ENCODE measurements around the gene TXN.

The TXN gene

GRCh38 chr9:110256380-110257096, at the start of gene TXN:
TSS of gene TXN (minus strand) at chr9:110256507. CDS start at chr9:110256435, 72 bp downstream.
- DNase-seq = peak; percentile 96

DNA sequence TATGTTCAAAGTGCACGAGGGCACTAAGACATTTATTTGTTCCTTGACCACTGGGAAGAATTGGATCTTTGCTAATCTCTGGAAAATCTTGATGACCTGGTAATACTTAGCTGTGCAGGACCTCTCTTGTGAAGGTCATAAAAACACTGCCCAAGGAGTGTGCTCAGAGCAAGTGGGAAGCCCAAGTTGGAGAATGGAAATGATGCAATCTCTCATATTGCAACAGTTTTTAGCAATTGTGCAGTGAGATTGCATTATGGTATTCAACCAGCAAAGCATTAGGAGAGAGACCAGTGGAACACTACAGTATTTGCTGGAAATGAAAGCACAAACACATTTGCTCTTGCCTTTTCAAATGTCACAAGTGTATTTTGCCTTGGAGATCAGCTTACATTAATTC, 46.8 kb upstream of the TXN start:
- DNase-seq = no peak

GRCh38 chr9:110298043-110298605, 41.8 kb upstream of the TXN start:
- DNase-seq = no peak

DNA sequence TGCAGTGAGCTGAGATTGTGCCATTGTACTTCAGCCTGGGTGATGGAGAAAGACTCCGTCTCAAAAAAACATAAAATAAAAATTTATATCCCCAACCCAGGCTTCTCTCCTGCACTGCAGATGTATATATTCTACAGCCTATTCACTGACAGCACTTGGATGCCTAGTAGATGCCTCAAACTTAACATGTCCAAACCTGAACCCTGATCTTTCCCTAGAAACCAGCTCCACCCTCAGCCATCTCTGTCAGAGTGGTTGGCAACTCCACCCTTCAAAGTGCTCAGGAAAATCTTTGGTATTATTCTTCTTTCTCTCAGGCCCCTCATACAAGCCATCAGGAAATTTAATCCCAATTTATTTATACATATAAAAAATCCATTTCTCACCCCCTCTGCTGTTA, 36.9 kb upstream of the TXN start:
- DNase-seq = no peak

- DNase-seq = no peak
These were observed 35.7 kb upstream of the TXN start for GRCh38 chr9:110291921-110292557.

DNA sequence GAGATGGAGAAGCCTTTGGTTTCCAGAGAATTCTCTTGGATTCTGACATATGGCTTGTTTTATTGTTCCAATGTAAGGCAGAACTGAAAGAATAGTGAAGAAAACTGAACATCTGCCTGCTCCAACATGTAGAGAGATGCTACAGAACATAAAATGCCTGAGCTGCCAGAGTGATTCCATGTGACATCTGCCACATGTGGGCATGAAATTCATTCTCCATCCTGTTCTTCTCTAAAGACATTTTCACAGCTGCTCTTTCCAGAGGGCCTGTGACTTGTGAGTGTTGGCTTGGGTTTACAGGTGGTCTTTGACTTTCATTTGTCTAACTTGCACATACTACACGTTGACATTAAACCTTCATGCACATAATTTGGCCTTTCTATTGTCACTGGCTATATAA, 33.7 kb upstream of the TXN start:
- no peak for DNase-seq

DNA sequence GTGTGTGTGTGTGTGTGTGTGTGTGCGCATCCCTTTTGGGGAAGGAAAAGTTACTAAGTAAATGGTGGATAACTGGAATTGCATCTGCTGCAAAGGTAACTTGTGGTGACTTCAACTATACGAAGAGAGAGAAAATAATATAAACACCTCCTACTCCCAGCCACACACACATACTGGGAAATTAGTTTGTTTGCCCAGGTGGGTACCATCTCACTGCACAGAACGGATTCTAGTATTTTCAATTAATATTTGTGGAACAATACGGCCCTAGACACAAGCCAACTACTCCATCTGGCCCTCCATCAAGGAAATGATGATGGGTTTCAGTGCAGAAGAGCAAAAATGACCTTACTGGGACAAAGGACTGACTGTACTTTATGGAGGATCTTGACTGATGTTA, 32.2 kb upstream of the TXN start:
- DNase-seq = no peak

DNA sequence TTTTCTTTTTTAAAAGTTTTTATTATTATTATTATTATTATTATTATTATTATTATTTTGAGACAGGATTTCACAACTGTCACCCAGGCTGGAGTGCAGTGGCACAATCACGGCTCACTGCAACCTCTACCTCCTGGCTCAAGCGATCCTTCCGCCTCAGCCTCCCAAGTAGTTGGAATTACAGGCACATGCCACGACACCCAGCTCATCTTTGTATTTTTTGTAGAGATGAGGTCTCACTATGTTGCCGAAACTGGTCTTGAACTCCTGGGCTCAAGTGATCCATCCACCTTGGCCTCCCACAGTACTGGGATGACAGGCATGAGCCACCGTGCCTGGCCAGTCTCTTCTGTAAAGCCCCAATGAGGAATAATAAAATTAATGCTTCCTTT, 31.0 kb upstream of the TXN start:
- DNase-seq = no peak

GRCh38 chr9:110284211-110284844, 28.0 kb upstream of the TXN start:
- DNase-seq = no peak

GRCh38 chr9:110283751-110284150, 27.4 kb upstream of the TXN start:
- DNase-seq = no peak

DNA sequence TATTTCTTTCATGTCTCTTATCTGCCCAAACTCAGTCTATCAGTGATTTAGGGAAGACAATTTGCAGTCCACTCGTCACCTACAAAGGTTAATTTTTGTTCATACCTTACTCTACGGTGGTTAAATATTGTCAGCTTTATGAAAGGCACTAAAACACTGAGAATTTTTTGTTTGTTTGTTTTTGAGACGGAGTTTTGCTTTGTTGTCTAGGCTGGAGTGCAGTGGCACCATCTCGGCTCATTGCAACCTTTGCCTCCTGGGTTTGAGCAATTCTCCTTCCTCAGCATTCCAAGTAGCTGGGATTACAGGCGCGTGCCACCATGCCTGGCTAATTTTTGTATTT, 26.4 kb upstream of the TXN start:
- DNase-seq = no peak

GRCh38 chr9:110282018-110282738, 25.9 kb upstream of the TXN start:
- no peak for DNase-seq

DNA sequence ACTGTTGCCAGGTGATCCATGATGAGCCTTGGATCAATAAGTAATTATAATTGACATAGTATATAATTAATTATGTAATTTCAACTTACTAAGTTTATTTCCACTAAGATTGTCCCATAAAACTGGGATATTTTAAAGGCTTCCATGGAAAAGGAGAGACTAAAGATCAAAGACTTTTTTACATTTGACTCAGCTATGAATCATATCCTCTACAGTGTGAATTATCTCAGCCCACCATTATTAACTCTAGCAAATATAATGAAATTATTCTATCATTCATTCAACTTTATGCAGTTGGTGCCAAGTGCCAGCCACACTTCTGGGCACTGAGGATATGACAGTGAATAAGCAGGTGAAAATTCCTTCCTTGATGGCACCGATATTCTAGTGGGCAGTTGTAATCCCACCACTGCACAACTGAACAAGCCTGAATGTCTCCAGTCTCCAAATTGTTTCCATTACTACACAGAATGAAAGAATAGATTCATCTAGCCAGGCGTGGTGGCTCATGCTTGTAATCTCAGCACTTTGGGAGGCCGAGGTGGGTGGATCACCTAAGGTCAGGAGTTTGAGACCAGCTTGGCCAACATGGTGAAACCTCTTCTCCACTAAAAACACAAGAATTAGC, 21.9 kb upstream of the TXN start:
- DNase-seq = no peak

GRCh38 chr9:110276781-110277180, 20.5 kb upstream of the TXN start:
- no peak for DNase-seq

DNA sequence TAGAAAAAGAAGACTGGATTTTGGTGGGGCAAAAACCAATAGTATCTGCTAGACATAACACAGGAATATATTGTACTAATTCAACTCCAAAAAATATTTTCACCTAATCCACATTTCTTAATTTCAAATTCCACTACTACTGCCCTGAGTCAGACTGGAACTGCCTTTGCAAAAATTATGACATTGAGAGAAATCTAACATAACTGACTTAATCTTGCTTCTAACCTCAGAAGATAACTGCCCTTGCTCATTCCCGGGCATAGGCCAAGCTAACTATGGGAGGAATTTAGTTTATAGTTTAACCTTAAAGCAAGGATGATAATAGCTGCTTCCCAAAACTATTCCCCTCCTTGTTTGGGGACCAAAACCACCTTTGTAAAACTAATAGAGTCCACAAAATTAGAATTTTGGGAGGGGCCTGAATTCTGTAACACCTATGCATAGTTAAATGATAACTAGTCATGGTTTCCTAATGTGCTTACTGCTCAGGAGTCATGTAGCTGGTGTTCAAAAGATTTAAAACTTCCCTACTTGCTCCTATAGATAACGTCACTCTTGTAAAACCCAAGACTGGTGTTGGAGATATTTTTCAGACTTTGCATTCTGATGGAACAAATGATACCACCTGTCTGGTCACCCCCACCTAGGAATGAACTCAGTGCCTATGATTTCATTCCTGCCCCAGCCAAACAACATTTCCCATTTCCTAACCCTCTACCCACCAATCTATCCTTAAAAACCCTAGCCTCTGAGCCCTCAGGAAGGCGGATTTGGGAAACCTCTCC, 14.1 kb upstream of the TXN start:
- DNase-seq = no peak

DNA sequence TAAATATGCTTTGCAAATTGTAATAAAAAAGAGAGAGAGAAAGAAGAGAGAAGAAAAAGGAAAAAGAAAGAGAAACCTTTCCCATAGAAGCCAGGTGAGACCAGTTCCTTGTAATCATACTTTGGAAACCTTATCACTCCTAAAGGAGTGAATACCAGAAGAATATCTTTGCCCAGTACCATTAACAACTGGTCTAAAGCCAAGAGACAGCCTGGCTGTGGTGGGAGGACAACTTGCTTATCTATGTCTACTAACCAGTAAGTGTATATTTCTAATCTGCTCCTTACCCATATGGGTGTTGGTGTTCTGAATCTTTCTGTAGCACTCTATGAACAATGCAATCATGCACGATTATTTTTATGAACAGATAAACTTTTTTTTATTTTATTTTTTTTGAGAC, 10.5 kb upstream of the TXN start:
- no peak for DNase-seq

GRCh38 chr9:110261632-110262031, 5.3 kb upstream of the TXN start:
- no peak for DNase-seq

GRCh38 chr9:110260911-110261310, 4.6 kb upstream of the TXN start:
- DNase-seq = no peak

DNA sequence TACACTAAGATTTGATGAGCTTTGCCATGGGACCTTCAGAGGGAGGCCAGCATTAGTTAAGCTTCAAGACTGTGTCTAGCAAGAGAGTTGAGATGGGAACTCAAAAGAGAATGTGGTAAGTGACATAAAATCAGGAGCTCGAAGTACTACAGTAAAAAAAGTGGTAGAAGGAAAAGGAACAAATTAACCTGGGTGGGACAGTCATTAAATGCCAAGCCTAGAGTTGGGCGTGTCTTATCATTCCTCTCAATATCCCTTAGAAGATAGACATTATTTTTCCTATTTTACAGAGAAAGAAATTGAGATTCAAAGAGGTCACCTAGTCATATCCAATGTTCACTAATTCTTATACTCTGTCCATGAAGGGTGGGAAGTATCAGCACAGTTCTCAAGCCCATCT, 3.3 kb upstream of the TXN start:
- DNase-seq = no peak

DNA sequence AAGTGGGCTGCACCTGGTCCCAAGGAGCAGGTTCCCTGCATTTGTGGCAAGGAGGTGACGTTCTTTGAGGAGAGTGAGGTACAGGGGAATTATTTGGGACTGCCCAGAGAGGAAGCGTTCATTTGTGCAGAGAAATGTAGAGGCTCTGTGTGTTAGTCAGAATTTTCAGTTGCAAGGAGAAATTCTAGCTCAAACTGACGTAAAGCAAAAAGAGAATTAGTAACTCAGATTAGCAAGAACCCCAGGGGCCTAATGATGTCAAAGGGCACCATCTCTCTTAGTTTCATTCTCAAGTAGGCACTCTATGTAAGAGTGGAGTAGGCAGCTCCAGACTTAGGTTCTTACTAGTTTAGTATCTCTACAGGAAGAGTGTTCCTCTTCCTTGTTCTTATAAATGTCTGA, 2.4 kb upstream of the TXN start:
- peak; percentile 28 for DNase-seq

DNA sequence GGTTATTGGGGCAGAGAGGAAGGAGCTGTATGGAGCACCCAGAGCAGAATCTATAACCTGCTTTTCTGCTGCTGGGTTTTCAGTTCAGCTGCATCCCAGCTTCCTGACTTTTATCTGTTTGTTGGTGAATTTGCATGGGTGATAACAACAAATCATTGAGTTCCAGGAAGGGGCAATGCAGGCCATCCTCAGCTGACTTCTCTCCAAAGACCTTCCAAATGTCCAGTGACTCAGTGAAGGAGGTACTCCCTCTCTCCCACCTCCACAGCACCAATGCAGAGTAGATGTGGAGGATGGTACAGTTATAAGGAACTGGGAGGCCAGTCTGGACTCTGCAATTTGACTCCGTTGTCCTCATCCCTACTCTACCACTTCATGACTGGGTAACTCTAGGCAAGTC, 1.6 kb upstream of the TXN start:
- DNase-seq = no peak
